ENCODE data around the gene GNB3.

Gene GNB3

DNA sequence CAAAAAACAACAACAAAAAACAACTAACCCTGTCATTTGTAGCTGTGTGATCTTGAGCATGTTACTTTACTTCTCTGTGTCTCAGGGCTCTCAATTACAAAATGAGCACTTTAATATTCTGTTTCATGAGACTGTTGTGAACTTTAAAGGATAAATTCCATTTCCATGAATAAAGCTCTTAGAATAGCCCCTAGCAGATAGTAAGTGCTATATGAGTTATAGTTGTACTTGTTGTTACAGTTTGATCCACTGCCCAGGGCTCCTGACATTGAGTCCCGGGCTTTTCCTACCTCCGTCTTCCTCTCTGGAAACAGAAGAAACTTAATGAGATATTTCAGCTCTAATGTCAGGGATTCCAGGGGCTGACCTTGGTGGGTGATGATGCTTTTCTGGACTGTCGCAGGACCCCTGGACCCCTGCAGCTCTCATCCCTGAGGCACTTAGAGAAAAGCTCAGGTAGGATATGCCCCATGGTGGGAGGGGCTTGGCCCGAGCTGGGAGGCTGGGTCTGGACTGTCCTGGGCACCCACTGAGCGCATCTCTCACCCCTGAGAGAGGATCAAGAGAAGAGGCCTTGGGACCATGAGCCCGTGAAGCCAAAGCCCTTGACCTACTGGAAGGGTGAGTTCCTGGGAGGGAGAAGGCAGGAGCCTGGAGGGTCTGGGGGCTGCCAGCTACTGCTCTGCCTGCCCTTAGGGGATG, 7.4 kb upstream of the GNB3 start:
- no peak for TF ChIP-seq GLIS3 (CRISPR knock-in tag; IDR thresholded peaks at IDR 0.05)
- TF ChIP-seq POU6F1 (CRISPR knock-in tag; IDR thresholded peaks at IDR 0.05; ENCODE audit: borderline replicate concordance, low read depth), result no peak
- no peak for TF ChIP-seq OSR1 (CRISPR knock-in tag; IDR thresholded peaks at IDR 0.05)
- TF ChIP-seq TSHZ2 (CRISPR knock-in tag; IDR thresholded peaks at IDR 0.05), result no peak
- TF ChIP-seq CSDC2 (CRISPR knock-in tag; IDR thresholded peaks at IDR 0.05), result no peak
- TF ChIP-seq ZFP30 (CRISPR knock-in tag; IDR thresholded peaks at IDR 0.05), result no peak
- no peak for TF ChIP-seq PPARA (CRISPR knock-in tag; IDR thresholded peaks at IDR 0.05; ENCODE audit: borderline replicate concordance)
- TF ChIP-seq ESRRG (CRISPR knock-in tag; IDR thresholded peaks at IDR 0.05), result no peak
- no peak for TF ChIP-seq ISL1 (CRISPR knock-in tag; IDR thresholded peaks at IDR 0.05)
- TF ChIP-seq SNAI2 (CRISPR knock-in tag; IDR thresholded peaks at IDR 0.05), result no peak
- no peak for TF ChIP-seq ARNTL (CRISPR knock-in tag; IDR thresholded peaks at IDR 0.05; ENCODE audit: borderline replicate concordance, low read depth)
- TF ChIP-seq ZC3H10 (CRISPR knock-in tag; IDR thresholded peaks at IDR 0.05), result no peak
- no peak for TF ChIP-seq ZFP3 (CRISPR knock-in tag; IDR thresholded peaks at IDR 0.05)
- no peak for TF ChIP-seq TCF4 (CRISPR knock-in tag; IDR thresholded peaks at IDR 0.05; ENCODE audit: borderline replicate concordance)
- no peak for TF ChIP-seq CSRNP3 (CRISPR knock-in tag; IDR thresholded peaks at IDR 0.05)
- TF ChIP-seq, protein P1, sequence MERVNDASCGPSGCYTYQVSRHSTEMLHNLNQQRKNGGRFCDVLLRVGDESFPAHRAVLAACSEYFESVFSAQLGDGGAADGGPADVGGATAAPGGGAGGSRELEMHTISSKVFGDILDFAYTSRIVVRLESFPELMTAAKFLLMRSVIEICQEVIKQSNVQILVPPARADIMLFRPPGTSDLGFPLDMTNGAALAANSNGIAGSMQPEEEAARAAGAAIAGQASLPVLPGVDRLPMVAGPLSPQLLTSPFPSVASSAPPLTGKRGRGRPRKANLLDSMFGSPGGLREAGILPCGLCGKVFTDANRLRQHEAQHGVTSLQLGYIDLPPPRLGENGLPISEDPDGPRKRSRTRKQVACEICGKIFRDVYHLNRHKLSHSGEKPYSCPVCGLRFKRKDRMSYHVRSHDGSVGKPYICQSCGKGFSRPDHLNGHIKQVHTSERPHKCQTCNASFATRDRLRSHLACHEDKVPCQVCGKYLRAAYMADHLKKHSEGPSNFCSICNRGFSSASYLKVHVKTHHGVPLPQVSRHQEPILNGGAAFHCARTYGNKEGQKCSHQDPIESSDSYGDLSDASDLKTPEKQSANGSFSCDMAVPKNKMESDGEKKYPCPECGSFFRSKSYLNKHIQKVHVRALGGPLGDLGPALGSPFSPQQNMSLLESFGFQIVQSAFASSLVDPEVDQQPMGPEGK (CRISPR knock-in tag; IDR thresholded peaks at IDR 0.05; ENCODE audit: borderline replicate concordance), result no peak
- no peak for ATAC-seq

DNA sequence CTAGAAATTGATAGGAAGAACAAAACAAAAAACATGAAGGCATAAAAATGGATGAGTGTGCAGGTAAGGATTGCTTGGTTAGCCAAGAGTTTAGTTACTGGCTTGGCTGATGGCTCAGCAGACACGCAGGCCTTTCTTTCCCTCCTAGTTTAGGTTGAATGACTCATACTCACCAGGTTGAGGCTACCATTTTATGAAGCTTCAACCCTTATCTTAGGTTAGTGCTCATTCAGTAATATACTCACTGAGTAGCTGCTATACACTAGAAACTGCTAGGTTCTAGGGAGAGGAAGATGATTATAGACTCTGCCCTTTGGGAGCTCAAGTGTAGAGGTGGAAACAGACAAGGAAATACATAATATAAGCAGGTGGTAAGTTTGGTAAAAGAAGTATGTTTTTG, 6.5 kb upstream of the GNB3 start:
- no peak for ATAC-seq
- TF ChIP-seq CSDC2 (CRISPR knock-in tag; IDR thresholded peaks at IDR 0.05) (no peak), PPARA (CRISPR knock-in tag; IDR thresholded peaks at IDR 0.05; ENCODE audit: borderline replicate concordance) (no peak), ZFP30 (CRISPR knock-in tag; IDR thresholded peaks at IDR 0.05) (no peak), ZNF565 (CRISPR knock-in tag; conservative IDR thresholded peaks at IDR 0.05; ENCODE audit: low read depth) (no peak), SNAI2 (CRISPR knock-in tag; IDR thresholded peaks at IDR 0.05) (no peak)

GRCh38 chr12:6834873-6835272, 5.9 kb upstream of the GNB3 start:
- TF ChIP-seq ZNF565 (CRISPR knock-in tag; conservative IDR thresholded peaks at IDR 0.05; ENCODE audit: low read depth) (no peak), OSR1 (CRISPR knock-in tag; IDR thresholded peaks at IDR 0.05) (no peak), ARNTL (CRISPR knock-in tag; IDR thresholded peaks at IDR 0.05; ENCODE audit: borderline replicate concordance, low read depth) (no peak), CSRNP3 (CRISPR knock-in tag; IDR thresholded peaks at IDR 0.05) (no peak), BACH2 (CRISPR knock-in tag; IDR thresholded peaks at IDR 0.05; ENCODE audit: borderline replicate concordance) (no peak), CSDC2 (CRISPR knock-in tag; IDR thresholded peaks at IDR 0.05) (no peak), ZFP30 (CRISPR knock-in tag; IDR thresholded peaks at IDR 0.05) (no peak), SNAI2 (CRISPR knock-in tag; IDR thresholded peaks at IDR 0.05) (no peak), ZFP3 (CRISPR knock-in tag; IDR thresholded peaks at IDR 0.05) (no peak), TCF4 (CRISPR knock-in tag; IDR thresholded peaks at IDR 0.05; ENCODE audit: borderline replicate concordance) (no peak), ZNF8 (CRISPR knock-in tag; IDR thresholded peaks at IDR 0.05) (no peak), ZC3H10 (CRISPR knock-in tag; IDR thresholded peaks at IDR 0.05) (no peak), POU6F1 (CRISPR knock-in tag; IDR thresholded peaks at IDR 0.05; ENCODE audit: borderline replicate concordance, low read depth) (no peak), GLIS3 (CRISPR knock-in tag; IDR thresholded peaks at IDR 0.05) (no peak), ISL1 (CRISPR knock-in tag; IDR thresholded peaks at IDR 0.05) (no peak), TOX (CRISPR knock-in tag; IDR thresholded peaks at IDR 0.05; ENCODE audit: borderline replicate concordance) (no peak), ESRRG (CRISPR knock-in tag; IDR thresholded peaks at IDR 0.05) (no peak)
- no peak; the same call in 2 of the 3 replicates for ATAC-seq

Data from SK-N-SH treated with all-trans-retinoic acid at 6 μM for 48 hours (cell line).